ENCODE data around the gene AICDA.

DNA sequence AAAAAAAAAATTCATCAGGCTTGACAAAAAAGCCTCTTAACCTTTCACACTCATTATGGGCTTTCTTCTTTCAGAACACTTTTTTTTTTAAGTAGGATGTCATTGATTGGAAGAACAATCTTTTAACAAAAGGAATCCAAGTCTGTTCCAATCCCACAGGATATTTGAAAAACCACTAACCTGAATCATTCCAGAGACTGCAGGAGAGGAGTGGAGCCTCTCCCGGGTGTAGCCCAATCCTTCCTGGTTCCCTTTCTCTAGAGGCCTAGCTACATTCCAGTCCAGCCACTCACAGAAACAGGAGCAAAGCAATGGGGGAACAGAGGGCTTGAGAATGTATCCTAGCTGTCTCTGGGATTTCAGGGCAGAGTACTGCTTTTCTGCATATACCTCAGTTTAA lies 45.7 kb upstream of the AICDA start:
- no peak for TF ChIP-seq POLR2AphosphoS5 (IDR thresholded peaks at IDR 0.05)
- TF ChIP-seq, protein P1, sequence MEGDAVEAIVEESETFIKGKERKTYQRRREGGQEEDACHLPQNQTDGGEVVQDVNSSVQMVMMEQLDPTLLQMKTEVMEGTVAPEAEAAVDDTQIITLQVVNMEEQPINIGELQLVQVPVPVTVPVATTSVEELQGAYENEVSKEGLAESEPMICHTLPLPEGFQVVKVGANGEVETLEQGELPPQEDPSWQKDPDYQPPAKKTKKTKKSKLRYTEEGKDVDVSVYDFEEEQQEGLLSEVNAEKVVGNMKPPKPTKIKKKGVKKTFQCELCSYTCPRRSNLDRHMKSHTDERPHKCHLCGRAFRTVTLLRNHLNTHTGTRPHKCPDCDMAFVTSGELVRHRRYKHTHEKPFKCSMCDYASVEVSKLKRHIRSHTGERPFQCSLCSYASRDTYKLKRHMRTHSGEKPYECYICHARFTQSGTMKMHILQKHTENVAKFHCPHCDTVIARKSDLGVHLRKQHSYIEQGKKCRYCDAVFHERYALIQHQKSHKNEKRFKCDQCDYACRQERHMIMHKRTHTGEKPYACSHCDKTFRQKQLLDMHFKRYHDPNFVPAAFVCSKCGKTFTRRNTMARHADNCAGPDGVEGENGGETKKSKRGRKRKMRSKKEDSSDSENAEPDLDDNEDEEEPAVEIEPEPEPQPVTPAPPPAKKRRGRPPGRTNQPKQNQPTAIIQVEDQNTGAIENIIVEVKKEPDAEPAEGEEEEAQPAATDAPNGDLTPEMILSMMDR (IDR thresholded peaks at IDR 0.05) = no peak
- TF ChIP-seq POLR2A (IDR thresholded peaks at IDR 0.05; ENCODE audit: low read depth) = no peak

Measured in esophagus muscularis mucosa (tissue), 3 donors.